WTC11 (cell line): ENCODE data around the gene ADD1.
A peak's percentile ranks its signal among the peaks of the same experiment; 100 is the strongest.

Experiments
- CBFB ChIP-seq: sonication (generic); formaldehyde crosslinking; IDR thresholded peaks from 2 replicates; pipeline ENCODE4 v1.8.1; 2022; ENCODE audit warnings: mild to moderate bottlenecking, low read depth, missing genetic modification reagents
- E2F4 ChIP-seq: sonication (generic); formaldehyde crosslinking; IDR thresholded peaks from 2 replicates; pipeline ENCODE4 v1.8.1; 2022; ENCODE audit warnings: low read depth, mild to moderate bottlenecking, moderate library complexity, missing genetic modification reagents, borderline replicate concordance
- FOXP1 ChIP-seq: sonication (generic); formaldehyde crosslinking; IDR thresholded peaks from 2 replicates; pipeline ENCODE4 v1.8.0; 2022; ENCODE audit warnings: missing genetic modification reagents, mild to moderate bottlenecking, moderate library complexity, borderline replicate concordance
- JUN ChIP-seq: sonication (generic); formaldehyde crosslinking; IDR thresholded peaks from 2 replicates; pipeline ENCODE4 v1.8.0; 2023; ENCODE audit warnings: mild to moderate bottlenecking, missing genetic modification reagents
- RELA ChIP-seq: sonication (generic); formaldehyde crosslinking; IDR thresholded peaks from 2 replicates; pipeline ENCODE4 v1.8.1; 2022; ENCODE audit warnings: missing genetic modification reagents, mild to moderate bottlenecking, borderline replicate concordance
- TCF7 ChIP-seq: sonication (generic); formaldehyde crosslinking; IDR thresholded peaks from 2 replicates; pipeline ENCODE4 v1.8.0; 2022; ENCODE audit warnings: mild to moderate bottlenecking, low read depth, missing genetic modification reagents, moderate library complexity
- ZNF416 ChIP-seq: fragments of 250-450 bp; sonication (Bioruptor Pico); IDR thresholded peaks from 2 replicates; pipeline ENCODE4 v1.9.0; 2021; ENCODE audit warnings: mild to moderate bottlenecking, inconsistent platforms
- TF ChIP-seq, protein P1 (sequence below): sonication (generic); formaldehyde crosslinking; IDR thresholded peaks from 2 replicates; pipeline ENCODE4 v1.8.0; 2023; ENCODE audit warnings: missing genetic modification reagents
- TF ChIP-seq, protein P2 (sequence below): fragments of 200-600 bp; IDR thresholded peaks from 2 replicates; pipeline ENCODE4 v1.8.0; 2022; ENCODE audit warnings: antibody characterized with exemption
- TF ChIP-seq, protein P3 (sequence below): sonication (generic); formaldehyde crosslinking; conservative IDR thresholded peaks from 2 replicates; pipeline ENCODE4 v1.8.1; 2022; ENCODE audit warnings: mild to moderate bottlenecking, missing genetic modification reagents
- TF ChIP-seq, protein P4 (sequence below): sonication (generic); formaldehyde crosslinking; IDR thresholded peaks from 2 replicates; pipeline ENCODE4 v1.8.1; 2023; ENCODE audit warnings: mild to moderate bottlenecking, missing genetic modification reagents, borderline replicate concordance
- TF ChIP-seq, protein P5 (sequence below): fragments of 250-450 bp; sonication (Bioruptor Pico); IDR thresholded peaks from 2 replicates; pipeline ENCODE4 v2.1.2; 2022; ENCODE audit warnings: mild to moderate bottlenecking, moderate library complexity

DNA sequence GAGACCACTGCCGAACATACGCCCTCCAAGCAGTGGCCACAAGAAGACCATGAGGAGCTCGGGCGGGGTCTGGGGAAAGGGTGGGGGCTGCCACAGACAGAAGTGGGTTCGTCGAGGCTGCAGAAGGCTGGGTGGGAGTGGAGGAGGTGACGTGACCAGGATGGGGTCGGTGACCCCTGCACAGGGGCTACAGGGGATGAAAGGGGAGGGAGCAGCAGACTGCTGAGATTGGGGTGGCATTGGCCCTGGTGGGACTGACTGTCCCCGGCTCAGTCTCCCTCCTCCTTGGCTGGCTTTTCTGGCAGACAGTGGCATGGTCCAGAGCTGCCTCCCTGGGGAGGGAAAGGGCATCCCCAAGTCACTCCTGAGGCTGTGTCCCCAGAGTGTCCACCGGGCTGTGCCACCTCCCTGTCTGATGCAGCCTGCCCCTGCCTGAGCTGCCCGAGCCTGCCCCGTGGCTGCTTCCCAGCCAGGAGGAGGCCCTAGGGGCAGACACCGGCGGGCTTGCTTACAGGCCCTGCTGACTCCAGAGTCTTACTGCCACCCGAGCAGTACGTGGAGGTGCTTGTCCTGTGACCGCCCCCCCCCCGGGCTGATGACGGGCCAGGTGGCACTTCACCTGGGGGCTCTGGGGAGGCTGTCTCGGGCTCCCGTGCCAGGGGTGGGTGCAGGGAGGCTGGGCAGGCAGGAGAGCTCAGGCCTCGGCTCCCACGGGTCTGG, 43.5 kb upstream of the ADD1 start:
- no peak for TF ChIP-seq CBFB (CRISPR knock-in tag)
- TF ChIP-seq RELA (CRISPR knock-in tag) = no peak
- TF ChIP-seq, protein P1, sequence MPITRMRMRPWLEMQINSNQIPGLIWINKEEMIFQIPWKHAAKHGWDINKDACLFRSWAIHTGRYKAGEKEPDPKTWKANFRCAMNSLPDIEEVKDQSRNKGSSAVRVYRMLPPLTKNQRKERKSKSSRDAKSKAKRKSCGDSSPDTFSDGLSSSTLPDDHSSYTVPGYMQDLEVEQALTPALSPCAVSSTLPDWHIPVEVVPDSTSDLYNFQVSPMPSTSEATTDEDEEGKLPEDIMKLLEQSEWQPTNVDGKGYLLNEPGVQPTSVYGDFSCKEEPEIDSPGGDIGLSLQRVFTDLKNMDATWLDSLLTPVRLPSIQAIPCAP (CRISPR knock-in tag) = no peak
- TF ChIP-seq, protein P2, sequence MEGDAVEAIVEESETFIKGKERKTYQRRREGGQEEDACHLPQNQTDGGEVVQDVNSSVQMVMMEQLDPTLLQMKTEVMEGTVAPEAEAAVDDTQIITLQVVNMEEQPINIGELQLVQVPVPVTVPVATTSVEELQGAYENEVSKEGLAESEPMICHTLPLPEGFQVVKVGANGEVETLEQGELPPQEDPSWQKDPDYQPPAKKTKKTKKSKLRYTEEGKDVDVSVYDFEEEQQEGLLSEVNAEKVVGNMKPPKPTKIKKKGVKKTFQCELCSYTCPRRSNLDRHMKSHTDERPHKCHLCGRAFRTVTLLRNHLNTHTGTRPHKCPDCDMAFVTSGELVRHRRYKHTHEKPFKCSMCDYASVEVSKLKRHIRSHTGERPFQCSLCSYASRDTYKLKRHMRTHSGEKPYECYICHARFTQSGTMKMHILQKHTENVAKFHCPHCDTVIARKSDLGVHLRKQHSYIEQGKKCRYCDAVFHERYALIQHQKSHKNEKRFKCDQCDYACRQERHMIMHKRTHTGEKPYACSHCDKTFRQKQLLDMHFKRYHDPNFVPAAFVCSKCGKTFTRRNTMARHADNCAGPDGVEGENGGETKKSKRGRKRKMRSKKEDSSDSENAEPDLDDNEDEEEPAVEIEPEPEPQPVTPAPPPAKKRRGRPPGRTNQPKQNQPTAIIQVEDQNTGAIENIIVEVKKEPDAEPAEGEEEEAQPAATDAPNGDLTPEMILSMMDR = no peak
- no peak for TF ChIP-seq ZNF416 (CRISPR knock-in tag)
- no peak for TF ChIP-seq TCF7 (CRISPR knock-in tag)
- TF ChIP-seq, protein P3, sequence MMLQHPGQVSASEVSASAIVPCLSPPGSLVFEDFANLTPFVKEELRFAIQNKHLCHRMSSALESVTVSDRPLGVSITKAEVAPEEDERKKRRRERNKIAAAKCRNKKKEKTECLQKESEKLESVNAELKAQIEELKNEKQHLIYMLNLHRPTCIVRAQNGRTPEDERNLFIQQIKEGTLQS (CRISPR knock-in tag) = no peak
- no peak for TF ChIP-seq JUN (CRISPR knock-in tag)
- TF ChIP-seq, protein P4, sequence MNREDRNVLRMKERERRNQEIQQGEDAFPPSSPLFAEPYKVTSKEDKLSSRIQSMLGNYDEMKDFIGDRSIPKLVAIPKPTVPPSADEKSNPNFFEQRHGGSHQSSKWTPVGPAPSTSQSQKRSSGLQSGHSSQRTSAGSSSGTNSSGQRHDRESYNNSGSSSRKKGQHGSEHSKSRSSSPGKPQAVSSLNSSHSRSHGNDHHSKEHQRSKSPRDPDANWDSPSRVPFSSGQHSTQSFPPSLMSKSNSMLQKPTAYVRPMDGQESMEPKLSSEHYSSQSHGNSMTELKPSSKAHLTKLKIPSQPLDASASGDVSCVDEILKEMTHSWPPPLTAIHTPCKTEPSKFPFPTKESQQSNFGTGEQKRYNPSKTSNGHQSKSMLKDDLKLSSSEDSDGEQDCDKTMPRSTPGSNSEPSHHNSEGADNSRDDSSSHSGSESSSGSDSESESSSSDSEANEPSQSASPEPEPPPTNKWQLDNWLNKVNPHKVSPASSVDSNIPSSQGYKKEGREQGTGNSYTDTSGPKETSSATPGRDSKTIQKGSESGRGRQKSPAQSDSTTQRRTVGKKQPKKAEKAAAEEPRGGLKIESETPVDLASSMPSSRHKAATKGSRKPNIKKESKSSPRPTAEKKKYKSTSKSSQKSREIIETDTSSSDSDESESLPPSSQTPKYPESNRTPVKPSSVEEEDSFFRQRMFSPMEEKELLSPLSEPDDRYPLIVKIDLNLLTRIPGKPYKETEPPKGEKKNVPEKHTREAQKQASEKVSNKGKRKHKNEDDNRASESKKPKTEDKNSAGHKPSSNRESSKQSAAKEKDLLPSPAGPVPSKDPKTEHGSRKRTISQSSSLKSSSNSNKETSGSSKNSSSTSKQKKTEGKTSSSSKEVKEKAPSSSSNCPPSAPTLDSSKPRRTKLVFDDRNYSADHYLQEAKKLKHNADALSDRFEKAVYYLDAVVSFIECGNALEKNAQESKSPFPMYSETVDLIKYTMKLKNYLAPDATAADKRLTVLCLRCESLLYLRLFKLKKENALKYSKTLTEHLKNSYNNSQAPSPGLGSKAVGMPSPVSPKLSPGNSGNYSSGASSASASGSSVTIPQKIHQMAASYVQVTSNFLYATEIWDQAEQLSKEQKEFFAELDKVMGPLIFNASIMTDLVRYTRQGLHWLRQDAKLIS = 0 out of 2 replicates have a peak, but pooled peaks have one; percentile 22
- TF ChIP-seq E2F4 (CRISPR knock-in tag) = no peak
- no peak for TF ChIP-seq FOXP1 (CRISPR knock-in tag)
- TF ChIP-seq, protein P5, sequence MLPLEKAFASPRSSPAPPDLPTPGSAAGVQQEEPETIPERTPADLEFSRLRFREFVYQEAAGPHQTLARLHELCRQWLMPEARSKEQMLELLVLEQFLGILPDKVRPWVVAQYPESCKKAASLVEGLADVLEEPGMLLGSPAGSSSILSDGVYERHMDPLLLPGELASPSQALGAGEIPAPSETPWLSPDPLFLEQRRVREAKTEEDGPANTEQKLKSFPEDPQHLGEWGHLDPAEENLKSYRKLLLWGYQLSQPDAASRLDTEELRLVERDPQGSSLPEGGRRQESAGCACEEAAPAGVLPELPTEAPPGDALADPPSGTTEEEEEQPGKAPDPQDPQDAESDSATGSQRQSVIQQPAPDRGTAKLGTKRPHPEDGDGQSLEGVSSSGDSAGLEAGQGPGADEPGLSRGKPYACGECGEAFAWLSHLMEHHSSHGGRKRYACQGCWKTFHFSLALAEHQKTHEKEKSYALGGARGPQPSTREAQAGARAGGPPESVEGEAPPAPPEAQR (CRISPR knock-in tag) = no peak
